ENCODE data around the gene ADI1. TPM values are rescaled to one million over a fixed set of nuclear protein-coding genes. Genes with fewer than 3 reads are reported as not detected.
"Not testable (repeated sequence)": the region's sequence is repeated elsewhere in the genome, so short reads cannot be mapped to it uniquely, and the experiment has no call there.

The ADI1 gene
- total and polyA plus RNA-seq, 5 donors: 124 to 195 (median 157) TPM

GRCh38 chr2:3460156-3460555, 59.2 kb downstream of the ADI1 start:
- intact Hi-C loops (cut with DNase I): loop anchor here in 1 of 4 donors (5.0 kb wide), 1 partner anchor 33 kb away; no protein-coding TSS in a partner anchor
- H3K27me3 ChIP-seq (ENCODE audit: control insufficient read depth, insufficient read depth): no peaks in the 10 kb centered on the region
- peaks cover 3% of the 10 kb centered on the region for H3K4me1 ChIP-seq (ENCODE audit: control insufficient read depth, insufficient read depth, low read length)
- 62% methylated on average over 11 of the region's 11 CpGs for WGBS
- H3K9me3 ChIP-seq (ENCODE audit: control insufficient read depth, low read length): no peaks in the 10 kb centered on the region
- no peak overlapping the region for H3K4me3 ChIP-seq (ENCODE audit: low read length)
- ATAC-seq (peak; percentile 7 to 31), DNase-seq (peak in 1 of 3 donors; percentile 64)
- peak overlapping the region; percentile 88 for H3K27ac ChIP-seq (ENCODE audit: low read length)

GRCh38 chr2:3459185-3460015, 59.9 kb downstream of the ADI1 start:
- 64% methylated on average over 25 of the region's 25 CpGs for WGBS
- Histone ChIP-seq H3K4me3 (ENCODE audit: low read length) (no peak overlapping the region), H3K9me3 (ENCODE audit: control insufficient read depth, low read length) (no peaks in the 10 kb centered on the region), H3K27me3 (ENCODE audit: control insufficient read depth, insufficient read depth) (no peaks in the 10 kb centered on the region), H3K4me1 (ENCODE audit: control insufficient read depth, insufficient read depth, low read length) (peaks cover 3% of the 10 kb centered on the region), H3K27ac (ENCODE audit: low read length) (peak overlapping the region; percentile 88)
- DNase-seq (peak; percentile 58 to 84 (median 83)), ATAC-seq (peak; percentile 79 to 86)
- intact Hi-C loops (cut with DNase I): loop anchor here in 1 of 4 donors (5.0 kb wide), 1 partner anchor 32 kb away; no protein-coding TSS in a partner anchor

DNA sequence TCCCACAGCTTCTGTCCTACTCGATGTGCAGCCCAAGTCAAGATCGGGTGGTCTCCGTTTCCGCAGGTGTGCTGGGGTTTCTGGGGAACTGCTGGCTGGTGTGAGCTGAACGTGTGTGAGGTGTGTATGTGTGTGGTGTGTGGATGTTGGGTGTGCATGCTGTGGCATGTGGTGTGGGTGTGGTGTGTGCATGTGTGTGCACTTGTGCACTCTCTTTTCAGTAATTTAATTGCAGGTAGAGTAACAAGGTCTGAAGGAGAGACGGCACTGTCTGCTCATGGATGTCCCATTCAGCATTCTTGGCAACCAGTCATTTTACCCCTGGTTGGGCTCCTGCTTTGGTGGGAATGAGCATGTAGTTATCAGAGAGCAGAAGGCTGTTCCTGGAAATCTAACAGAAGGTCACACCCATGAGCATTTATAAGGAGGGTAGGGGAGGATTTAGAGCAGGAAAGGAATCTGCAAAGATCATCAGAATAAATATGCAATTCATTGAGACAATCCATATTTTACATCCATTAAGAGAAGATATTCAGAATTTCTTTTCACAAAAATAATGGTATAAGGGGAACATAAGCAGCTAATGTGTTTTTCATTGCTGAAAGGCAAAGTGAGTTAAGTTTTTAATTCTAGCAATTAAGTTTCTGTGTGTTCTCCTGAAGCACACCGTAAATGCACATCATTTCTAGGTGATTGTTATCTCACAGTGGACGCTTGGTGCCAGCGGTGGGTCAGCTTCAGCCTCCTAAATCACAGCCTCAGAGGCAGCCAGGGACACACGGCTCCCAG, 60.7 kb downstream of the ADI1 start:
- H3K27me3 ChIP-seq (ENCODE audit: control insufficient read depth, insufficient read depth): no peaks in the 10 kb centered on the region
- WGBS: 65% methylated on average over 10 of the region's 10 CpGs
- ATAC-seq: peak in 1 of 2 donors; percentile 43
- intact Hi-C loops (cut with DNase I): no loop called here
- peaks cover 3% of the 10 kb centered on the region for H3K4me1 ChIP-seq (ENCODE audit: control insufficient read depth, insufficient read depth, low read length)
- no peak for DNase-seq
- no peak overlapping the region for H3K4me3 ChIP-seq (ENCODE audit: low read length)
- peak overlapping the region; percentile 46 for H3K27ac ChIP-seq (ENCODE audit: low read length)
- H3K9me3 ChIP-seq (ENCODE audit: control insufficient read depth, low read length): no peaks in the 10 kb centered on the region

DNA sequence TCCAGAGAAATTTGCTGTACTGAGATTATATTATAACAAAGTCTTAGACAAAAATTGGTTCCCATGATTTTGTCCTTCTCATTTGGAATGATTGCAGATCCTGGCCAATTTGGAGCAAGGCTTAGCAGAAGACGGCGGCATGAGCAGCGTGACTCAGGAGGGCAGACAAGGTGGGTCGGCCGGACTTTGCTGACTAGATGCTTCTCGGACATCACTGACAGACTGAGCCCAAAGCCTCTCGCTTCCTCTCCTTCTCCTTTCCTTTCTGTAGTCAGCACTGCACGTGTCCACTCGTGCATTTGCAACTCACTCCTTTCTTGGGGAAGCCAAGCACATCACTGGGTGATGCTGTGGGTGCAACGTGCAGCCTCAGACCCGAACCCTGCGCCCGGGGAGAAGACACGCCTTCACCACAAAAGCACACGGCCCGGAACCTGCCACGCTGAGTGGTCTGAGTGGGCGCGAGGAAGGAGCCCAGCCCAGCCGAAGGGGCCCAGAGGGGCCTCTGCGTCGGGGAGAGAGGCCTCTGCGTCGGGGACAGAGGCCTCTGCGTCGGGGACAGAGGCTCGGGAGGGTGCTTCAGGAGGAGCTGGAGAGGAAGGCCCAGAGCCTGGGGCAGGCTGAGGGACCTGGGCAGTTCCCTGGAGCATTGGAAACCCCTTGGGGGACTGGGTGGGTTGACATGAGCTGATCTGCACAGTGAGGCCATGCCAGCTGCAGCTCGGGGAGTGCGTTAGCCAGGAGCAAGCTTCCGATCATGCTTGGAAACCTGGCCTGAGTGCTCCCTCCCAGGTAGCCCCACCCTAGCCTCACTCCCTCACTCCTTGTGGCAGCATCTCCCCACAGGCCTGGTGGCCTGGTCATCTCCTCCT, 61.6 kb downstream of the ADI1 start:
- DNase-seq (no peak), ATAC-seq (no peak)
- Histone ChIP-seq H3K27me3 (ENCODE audit: control insufficient read depth, insufficient read depth) (no peaks in the 10 kb centered on the region), H3K27ac (ENCODE audit: low read length) (no peak overlapping the region), H3K4me3 (ENCODE audit: low read length) (no peak overlapping the region), H3K9me3 (ENCODE audit: control insufficient read depth, low read length) (no peaks in the 10 kb centered on the region), H3K4me1 (ENCODE audit: control insufficient read depth, insufficient read depth, low read length) (peaks cover 3% of the 10 kb centered on the region)
- intact Hi-C loops (cut with DNase I): no loop called here
- 90% methylated on average over 30 of the region's 30 CpGs for WGBS

DNA sequence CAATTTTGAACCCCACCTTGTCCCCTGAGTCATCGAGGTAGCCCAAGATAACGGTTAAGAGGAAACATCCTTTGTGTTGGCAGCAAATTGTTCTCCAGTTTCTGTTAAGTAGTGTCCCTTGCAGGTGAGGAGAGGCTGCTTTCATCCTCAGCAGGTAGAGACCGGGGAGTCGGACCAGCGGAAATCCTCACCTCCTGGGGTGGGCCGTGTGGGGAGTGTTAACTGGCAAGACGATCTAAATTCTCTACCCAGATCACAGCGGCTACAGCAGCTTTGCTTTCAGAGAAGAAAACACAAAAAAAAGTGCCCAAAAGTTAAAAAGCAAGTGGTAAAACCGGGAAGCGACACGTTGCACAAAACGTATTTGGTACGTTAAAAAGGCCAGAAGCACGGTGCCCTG, 63.2 kb downstream of the ADI1 start:
- Histone ChIP-seq H3K27me3 (ENCODE audit: control insufficient read depth, insufficient read depth) (no peaks in the 10 kb centered on the region), H3K27ac (ENCODE audit: low read length) (no peak overlapping the region), H3K4me3 (ENCODE audit: low read length) (no peak overlapping the region), H3K4me1 (ENCODE audit: control insufficient read depth, insufficient read depth, low read length) (peaks cover 4% of the 10 kb centered on the region), H3K9me3 (ENCODE audit: control insufficient read depth, low read length) (no peaks in the 10 kb centered on the region)
- no peak for ATAC-seq
- WGBS: 95% methylated on average over 14 of the region's 14 CpGs
- intact Hi-C loops (cut with DNase I): no loop called here
- DNase-seq: no peak

- 97% methylated on average over 22 of the region's 22 CpGs for WGBS
- intact Hi-C loops (cut with DNase I): no loop called here
- ATAC-seq (no peak), DNase-seq (peak in 1 of 3 donors; percentile 43)
- Histone ChIP-seq H3K27me3 (ENCODE audit: control insufficient read depth, insufficient read depth) (no peaks in the 10 kb centered on the region), H3K4me1 (ENCODE audit: control insufficient read depth, insufficient read depth, low read length) (peaks cover 5% of the 10 kb centered on the region), H3K4me3 (ENCODE audit: low read length) (no peak overlapping the region), H3K9me3 (ENCODE audit: control insufficient read depth, low read length) (no peaks in the 10 kb centered on the region), H3K27ac (ENCODE audit: low read length) (no peak overlapping the region)
Observed at GRCh38 chr2:3454802-3455201, 64.5 kb downstream of the ADI1 start.

GRCh38 chr2:3454005-3454404, 65.3 kb downstream of the ADI1 start:
- DNase-seq; ATAC-seq; intact Hi-C loops (cut with DNase I); H3K27ac ChIP-seq (ENCODE audit: low read length); H3K4me3 ChIP-seq (ENCODE audit: low read length); H3K9me3 ChIP-seq (ENCODE audit: control insufficient read depth, low read length); H3K27me3 ChIP-seq (ENCODE audit: control insufficient read depth, insufficient read depth); H3K4me1 ChIP-seq (ENCODE audit: control insufficient read depth, insufficient read depth, low read length): not testable (repeated sequence)
- 84% methylated on average over 6 of the region's 6 CpGs for WGBS

DNA sequence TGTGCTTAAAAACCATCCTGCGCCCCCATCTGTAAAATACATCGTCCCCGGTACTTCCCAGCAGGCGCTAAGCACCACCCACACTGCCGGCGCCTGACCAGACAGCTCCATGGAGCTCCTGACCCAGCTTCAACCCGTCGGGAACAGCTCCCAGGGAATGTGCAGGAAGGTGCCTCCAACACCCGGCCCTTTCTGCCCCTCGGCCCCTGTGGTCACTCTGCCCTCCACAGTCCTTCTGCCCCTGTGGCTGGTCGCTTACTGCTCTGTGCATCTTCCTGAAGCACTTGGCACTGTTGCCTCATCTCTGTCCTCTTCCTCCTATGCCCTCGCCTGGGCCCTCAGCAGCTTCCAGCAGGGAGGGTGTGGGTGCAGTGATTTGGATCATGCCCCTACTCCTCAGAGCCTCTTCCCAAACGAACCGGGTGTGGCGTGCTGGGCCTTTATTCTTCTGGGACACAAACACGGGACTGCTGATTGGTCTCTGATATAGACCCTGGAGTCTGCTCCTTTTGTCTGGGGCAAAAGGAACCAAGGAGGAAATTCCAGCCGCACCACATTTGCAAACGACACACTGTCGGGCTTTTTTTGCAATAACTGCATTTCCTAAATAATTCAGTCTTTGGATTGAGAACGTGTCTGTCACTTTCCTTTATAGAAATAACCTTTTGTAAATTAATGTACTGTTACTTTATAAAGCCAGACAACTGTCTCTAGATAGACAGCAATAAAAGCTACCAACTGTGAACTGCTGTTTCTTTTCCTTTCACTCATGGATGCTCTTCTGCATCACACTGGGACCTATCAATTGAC, 65.9 kb downstream of the ADI1 start:
- 58% methylated on average over 20 of the region's 20 CpGs for WGBS
- no peaks in the 10 kb centered on the region for H3K27me3 ChIP-seq (ENCODE audit: control insufficient read depth, insufficient read depth)
- H3K4me3 ChIP-seq (ENCODE audit: low read length): no peak overlapping the region
- no peaks in the 10 kb centered on the region for H3K9me3 ChIP-seq (ENCODE audit: control insufficient read depth, low read length)
- no peak overlapping the region for H3K27ac ChIP-seq (ENCODE audit: low read length)
- ATAC-seq: peak; percentile 12 to 35
- intact Hi-C loops (cut with DNase I): no loop called here
- peaks cover 3% of the 10 kb centered on the region for H3K4me1 ChIP-seq (ENCODE audit: control insufficient read depth, insufficient read depth, low read length)
- no peak for DNase-seq

- intact Hi-C loops (cut with DNase I): no loop called here
- no peak overlapping the region for H3K27ac ChIP-seq (ENCODE audit: low read length)
- H3K4me1 ChIP-seq (ENCODE audit: control insufficient read depth, insufficient read depth, low read length): peaks cover 7% of the 10 kb centered on the region
- H3K4me3 ChIP-seq (ENCODE audit: low read length): no peak overlapping the region
- no peaks in the 10 kb centered on the region for H3K9me3 ChIP-seq (ENCODE audit: control insufficient read depth, low read length)
- no peaks in the 10 kb centered on the region for H3K27me3 ChIP-seq (ENCODE audit: control insufficient read depth, insufficient read depth)
- 93% methylated on average over 17 of the region's 17 CpGs for WGBS
- DNase-seq (no peak), ATAC-seq (no peak)
Observed at GRCh38 chr2:3451926-3452671, 67.2 kb downstream of the ADI1 start.
